Mononuclear cell (primary cell): ENCODE measurements around the gene ROCK2. TPM values are rescaled to one million over a fixed set of nuclear protein-coding genes. Genes with fewer than 3 reads are reported as not detected.

Experiments used
- H3K27me3 ChIP-seq: 2 replicates; pipeline ENCODE4 v1.6.0; 2011; ENCODE audit warnings: low read length, control low read depth; ENCODE audit not compliant: insufficient read depth
- H3K4me1 ChIP-seq: 2 replicates; pipeline ENCODE4 v1.5.1; 2011; ENCODE audit warnings: mild to moderate bottlenecking, low read length, control low read depth; ENCODE audit not compliant: insufficient read depth
- H3K4me3 ChIP-seq: 2 replicates; pipeline ENCODE4 v1.5.1; 2011; ENCODE audit warnings: mild to moderate bottlenecking, low read length, moderate library complexity
- H3K9me3 ChIP-seq: 2 replicates; pipeline ENCODE4 v1.5.1; 2011; ENCODE audit warnings: low read depth, mild to moderate bottlenecking, control low read depth, low read length
- total RNA-seq: library from RNA; depleted of rRNA; stranded (reverse); fragments of >200 nt; gene quantifications from one replicate; pipeline ENCODE4 v1.2.3, GENCODE V29; 2012

ROCK2 gene
- total RNA-seq, 1 donor, result 8.5 TPM

GRCh38 chr2:11314487-11314886 lies 29.9 kb downstream of the ROCK2 start:
- H3K4me3 ChIP-seq, result no peak overlapping the region

GRCh38 chr2:11312770-11313471 lies 31.5 kb downstream of the ROCK2 start:
- no peak overlapping the region for H3K4me3 ChIP-seq

More at GRCh38 chr2:11314487-11314886, 29.9 kb downstream of the ROCK2 start:
- Histone ChIP-seq H3K27me3 (no peaks in the 10 kb centered on the region), H3K9me3 (no peaks in the 10 kb centered on the region), H3K4me1 (no peaks in the 10 kb centered on the region)

GRCh38 chr2:11311543-11311942 lies 32.9 kb downstream of the ROCK2 start:
- H3K9me3 ChIP-seq, result no peaks in the 10 kb centered on the region
- no peak overlapping the region for H3K4me3 ChIP-seq
- no peaks in the 10 kb centered on the region for H3K4me1 ChIP-seq
- H3K27me3 ChIP-seq, result no peaks in the 10 kb centered on the region

More at GRCh38 chr2:11312770-11313471, 31.5 kb downstream of the ROCK2 start:
- Histone ChIP-seq H3K27me3 (no peaks in the 10 kb centered on the region), H3K4me1 (no peaks in the 10 kb centered on the region), H3K9me3 (no peaks in the 10 kb centered on the region)

GRCh38 chr2:11310212-11310611 lies 34.2 kb downstream of the ROCK2 start:
- no peaks in the 10 kb centered on the region for H3K4me1 ChIP-seq
- H3K27me3 ChIP-seq, result no peaks in the 10 kb centered on the region
- no peak overlapping the region for H3K4me3 ChIP-seq
- no peaks in the 10 kb centered on the region for H3K9me3 ChIP-seq

- no peak overlapping the region for H3K4me3 ChIP-seq
- no peaks in the 10 kb centered on the region for H3K9me3 ChIP-seq
- H3K27me3 ChIP-seq, result no peaks in the 10 kb centered on the region
- H3K4me1 ChIP-seq, result no peaks in the 10 kb centered on the region
Observed at GRCh38 chr2:11309706-11310105, 34.7 kb downstream of the ROCK2 start.

- Histone ChIP-seq H3K9me3 (no peaks in the 10 kb centered on the region), H3K27me3 (no peaks in the 10 kb centered on the region), H3K4me1 (no peaks in the 10 kb centered on the region), H3K4me3 (no peak overlapping the region)
Observed at GRCh38 chr2:11307764-11308415, 36.5 kb downstream of the ROCK2 start.

- Histone ChIP-seq H3K27me3 (no peaks in the 10 kb centered on the region), H3K9me3 (no peaks in the 10 kb centered on the region), H3K4me1 (no peaks in the 10 kb centered on the region), H3K4me3 (no peak overlapping the region)
Observed at GRCh38 chr2:11305958-11306357, 38.5 kb downstream of the ROCK2 start.

DNA sequence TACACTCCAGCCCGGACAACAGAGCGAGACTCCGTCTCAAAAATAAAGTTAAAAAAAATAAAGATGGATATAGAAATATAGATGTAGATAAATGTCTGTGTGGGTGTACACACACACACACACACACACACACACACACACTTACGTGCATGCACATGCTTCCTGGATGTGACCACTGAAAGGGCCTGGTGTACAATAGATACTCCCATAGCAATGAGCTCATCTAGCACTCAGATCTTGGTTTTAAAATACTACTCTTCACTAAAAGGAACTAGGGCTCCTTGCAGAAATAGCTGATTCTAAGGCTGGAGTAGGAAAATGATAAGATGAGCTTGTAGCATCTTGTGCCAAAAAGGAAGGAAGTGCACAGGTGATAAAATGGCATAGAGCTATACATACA lies 39.1 kb downstream of the ROCK2 start:
- H3K27me3 ChIP-seq, result no peaks in the 10 kb centered on the region
- no peak overlapping the region for H3K4me3 ChIP-seq
- H3K9me3 ChIP-seq, result no peaks in the 10 kb centered on the region
- no peaks in the 10 kb centered on the region for H3K4me1 ChIP-seq

DNA sequence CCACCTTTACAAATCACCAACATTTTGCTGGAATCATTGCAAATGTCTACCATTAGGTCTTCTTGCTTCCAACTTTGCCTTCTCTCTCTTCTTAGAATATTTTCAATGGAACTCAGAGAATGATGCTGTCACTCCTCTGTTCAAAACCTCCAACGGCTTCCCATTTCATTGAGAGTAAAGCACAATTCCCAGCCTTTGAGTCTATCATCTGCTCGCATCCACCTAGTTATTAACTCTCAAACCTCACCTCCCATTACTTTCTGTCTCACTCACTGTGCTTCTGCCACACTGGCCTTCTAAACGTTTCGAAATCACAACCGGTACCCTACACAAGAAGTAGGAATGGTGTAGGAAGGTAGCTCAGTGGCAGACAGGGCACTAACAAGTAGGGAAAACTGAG lies 40.0 kb downstream of the ROCK2 start:
- Histone ChIP-seq H3K4me1 (no peaks in the 10 kb centered on the region), H3K27me3 (no peaks in the 10 kb centered on the region), H3K4me3 (no peak overlapping the region), H3K9me3 (no peaks in the 10 kb centered on the region)

DNA sequence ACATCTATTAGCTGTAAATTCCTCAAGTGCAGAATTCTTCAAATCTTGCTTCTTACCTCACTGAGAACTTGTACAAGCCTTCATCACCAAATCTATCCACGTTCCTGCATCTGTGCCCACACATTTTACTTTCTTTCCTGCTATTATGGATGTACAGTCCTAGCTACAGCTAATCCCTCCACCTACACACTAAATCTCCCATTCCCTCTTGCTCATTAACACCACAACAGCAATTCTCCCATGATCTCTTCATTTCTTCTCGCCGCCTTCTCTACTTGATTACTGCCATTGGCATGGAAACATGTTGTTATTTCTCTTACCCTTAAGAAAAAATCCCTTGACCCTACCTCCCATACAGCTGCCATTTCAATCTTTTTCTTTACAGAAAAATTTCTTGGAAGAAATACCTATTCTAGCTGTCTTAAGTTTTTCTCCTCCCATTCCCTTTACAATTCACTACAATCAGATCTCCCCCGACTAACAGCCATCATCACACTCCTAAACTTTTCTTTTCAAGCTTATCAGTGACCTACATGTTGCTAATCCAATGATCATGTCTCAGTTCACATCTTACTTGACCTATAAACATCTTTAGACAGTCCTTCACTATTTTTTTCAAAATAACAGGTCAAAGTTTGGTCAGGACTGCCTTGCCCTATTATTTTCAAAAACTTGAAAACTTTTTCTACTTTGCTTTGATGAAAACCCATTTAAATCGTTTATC lies 41.0 kb downstream of the ROCK2 start:
- H3K9me3 ChIP-seq, result no peaks in the 10 kb centered on the region
- no peaks in the 10 kb centered on the region for H3K27me3 ChIP-seq
- no peak overlapping the region for H3K4me3 ChIP-seq
- no peaks in the 10 kb centered on the region for H3K4me1 ChIP-seq

- H3K4me3 ChIP-seq, result no peak overlapping the region
- no peaks in the 10 kb centered on the region for H3K4me1 ChIP-seq
- no peaks in the 10 kb centered on the region for H3K27me3 ChIP-seq
- H3K9me3 ChIP-seq, result no peaks in the 10 kb centered on the region
Observed at GRCh38 chr2:11299439-11299838, 45.0 kb downstream of the ROCK2 start.

DNA sequence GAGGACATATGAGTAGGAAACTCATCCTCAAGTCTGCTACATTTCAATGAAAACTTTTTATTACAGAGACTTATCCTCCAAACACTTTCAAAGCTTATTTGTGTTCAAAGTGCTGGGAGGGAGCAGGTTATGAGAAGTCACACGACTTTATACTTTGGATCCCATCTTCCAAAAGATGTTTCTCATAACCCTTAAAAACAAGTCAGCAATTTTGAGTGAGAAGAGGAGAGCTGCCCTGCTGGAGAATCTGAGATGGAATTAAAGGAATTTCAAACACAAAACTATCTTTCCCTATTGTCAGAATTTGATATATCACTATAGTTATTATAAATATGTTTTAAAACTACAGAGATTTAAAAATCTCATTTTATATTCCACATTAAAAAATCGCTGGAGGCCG lies 45.8 kb downstream of the ROCK2 start:
- Histone ChIP-seq H3K9me3 (no peaks in the 10 kb centered on the region), H3K4me3 (no peak overlapping the region), H3K4me1 (peaks cover under 1% of the 10 kb centered on the region), H3K27me3 (no peaks in the 10 kb centered on the region)

- Histone ChIP-seq H3K27me3 (no peaks in the 10 kb centered on the region), H3K9me3 (no peaks in the 10 kb centered on the region), H3K4me3 (no peak overlapping the region), H3K4me1 (peaks cover 12% of the 10 kb centered on the region)
Observed at GRCh38 chr2:11296401-11296800, 48.0 kb downstream of the ROCK2 start.

- H3K9me3 ChIP-seq, result no peaks in the 10 kb centered on the region
- H3K27me3 ChIP-seq, result no peaks in the 10 kb centered on the region
- H3K4me1 ChIP-seq, result peaks cover 12% of the 10 kb centered on the region
- no peak overlapping the region for H3K4me3 ChIP-seq
Observed at GRCh38 chr2:11292464-11293255, 51.8 kb downstream of the ROCK2 start.

- Histone ChIP-seq H3K4me3 (no peak overlapping the region), H3K27me3 (no peaks in the 10 kb centered on the region), H3K9me3 (no peaks in the 10 kb centered on the region), H3K4me1 (peaks cover 12% of the 10 kb centered on the region)
Observed at GRCh38 chr2:11290713-11291112, 53.7 kb downstream of the ROCK2 start.
